ENCODE measurements around the gene DEPDC5.
A peak's percentile ranks its signal among the peaks of the same experiment; 100 is the strongest.
"Not testable (repeated sequence)": the region's sequence is repeated elsewhere in the genome, so short reads cannot be mapped to it uniquely, and the experiment has no call there.

Gene DEPDC5

DNA sequence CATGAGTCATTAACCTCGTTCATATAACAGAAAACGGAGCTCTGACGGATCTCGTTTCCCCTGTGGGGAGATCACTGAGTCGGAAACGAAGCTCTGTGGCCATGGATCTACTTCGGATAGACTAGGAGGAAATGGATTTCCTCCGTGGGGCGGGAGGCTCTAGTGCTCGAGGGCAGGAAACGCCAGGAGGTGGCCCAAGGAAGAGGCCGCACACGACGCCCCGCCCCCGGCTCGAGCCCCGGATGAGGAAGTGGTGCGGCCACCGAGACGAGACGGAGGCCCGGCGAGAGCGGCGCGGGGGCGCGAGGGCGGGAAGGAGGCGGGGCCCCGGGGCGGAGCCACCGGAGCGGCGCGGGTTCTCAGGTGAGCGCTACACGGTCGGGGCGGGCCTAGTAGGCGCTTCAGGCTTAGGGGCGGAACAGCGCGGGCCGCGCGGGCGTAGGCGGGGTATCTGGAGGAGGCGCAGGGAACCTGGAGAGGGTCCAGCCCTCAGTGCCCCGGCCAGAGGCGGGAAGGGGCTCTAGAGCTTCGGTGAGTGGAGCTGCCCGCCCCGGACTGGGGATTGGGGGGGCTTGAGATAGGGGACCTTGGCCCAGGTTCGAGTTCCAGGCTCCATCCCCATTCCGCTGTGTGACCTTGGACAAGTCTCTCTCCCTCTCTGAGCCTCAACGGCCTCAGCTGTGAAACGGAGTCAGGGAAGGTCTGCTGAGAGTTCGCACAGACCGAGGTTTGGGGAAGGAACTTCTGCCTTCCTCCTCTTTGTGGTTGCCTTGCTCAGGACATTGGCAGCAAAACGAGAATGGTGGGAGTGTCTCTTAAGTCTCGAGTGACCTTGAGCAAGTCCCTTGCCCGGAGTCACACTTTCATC, at the start of gene DEPDC5:
DEPDC5 (plus strand) TSS at position 386 of the 868 bp plus-strand sequence. CDS start 903 bp downstream, outside the sequence.
- peak; percentile 71 for DNase-seq (ENCODE audit: low read depth)

DNA sequence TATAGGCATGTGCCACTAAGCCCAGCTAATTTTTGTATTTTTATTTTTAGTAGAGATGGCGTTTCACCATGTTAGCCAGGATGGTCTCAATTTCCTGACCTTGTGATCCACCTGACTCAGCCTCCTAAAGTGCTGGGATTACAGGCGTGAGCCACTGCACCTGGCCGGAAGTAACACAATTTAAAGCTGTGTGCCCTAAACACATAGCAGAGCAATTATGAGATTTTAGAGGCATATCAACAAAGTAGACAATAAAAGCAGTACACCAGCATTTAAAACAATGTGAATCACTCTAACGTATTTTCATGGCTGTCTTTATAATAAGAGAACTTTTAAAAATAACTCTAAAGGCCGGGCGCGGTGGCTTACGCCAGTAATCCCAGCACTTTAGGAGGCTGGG, 46.3 kb upstream of the DEPDC5 start:
- DNase-seq (ENCODE audit: low read depth): no peak

DNA sequence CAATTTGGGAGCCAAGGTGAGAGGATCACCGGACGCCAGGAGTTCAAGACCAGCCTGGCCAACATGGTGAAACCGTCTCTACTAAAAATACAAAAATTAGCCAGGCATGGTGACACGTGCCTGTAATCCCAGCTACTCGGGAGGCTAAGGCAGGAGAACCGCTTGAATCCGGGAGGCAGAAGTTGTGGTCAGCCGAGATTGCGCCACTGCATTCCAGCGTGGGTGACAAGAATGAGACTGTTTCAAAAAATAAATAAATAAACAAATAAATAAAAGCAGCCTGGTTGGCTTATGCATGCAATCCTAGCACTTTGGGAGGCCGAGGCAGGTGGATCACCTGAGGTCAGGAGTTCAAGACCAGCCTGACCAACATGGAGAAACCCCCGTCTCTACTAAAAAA, 42.6 kb upstream of the DEPDC5 start:
- DNase-seq (ENCODE audit: low read depth): not testable (repeated sequence)

DNA sequence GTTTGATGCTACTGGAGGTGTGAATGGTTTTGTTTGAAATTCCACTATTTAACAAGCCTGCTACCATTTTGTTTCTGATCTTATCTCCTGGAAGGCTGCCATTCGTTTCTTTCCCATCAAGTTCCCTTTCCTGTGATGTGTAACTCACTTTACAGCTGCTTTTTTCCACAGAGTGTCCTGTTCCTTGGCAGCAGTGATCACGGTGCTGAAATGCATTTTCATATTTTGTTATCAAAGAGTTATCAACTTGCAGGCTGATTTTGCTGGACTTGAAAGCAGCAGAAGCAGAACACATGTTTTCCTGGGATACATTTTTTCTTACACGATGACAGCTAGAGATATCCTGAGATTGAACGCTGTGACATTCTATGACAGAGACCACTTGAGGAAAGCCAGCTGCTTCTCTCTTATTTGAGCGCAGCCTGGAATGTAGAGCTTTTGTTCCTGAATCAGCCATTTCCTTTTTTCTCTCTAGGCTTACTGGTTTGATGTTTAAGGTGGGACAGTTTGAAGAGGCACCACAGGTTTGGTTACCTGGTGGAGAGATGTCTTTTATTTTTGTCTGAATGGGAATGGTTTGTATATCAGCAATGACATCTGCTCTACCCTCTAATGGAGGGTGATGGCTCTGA, 38.6 kb upstream of the DEPDC5 start:
- DNase-seq (ENCODE audit: low read depth): no peak

DNA sequence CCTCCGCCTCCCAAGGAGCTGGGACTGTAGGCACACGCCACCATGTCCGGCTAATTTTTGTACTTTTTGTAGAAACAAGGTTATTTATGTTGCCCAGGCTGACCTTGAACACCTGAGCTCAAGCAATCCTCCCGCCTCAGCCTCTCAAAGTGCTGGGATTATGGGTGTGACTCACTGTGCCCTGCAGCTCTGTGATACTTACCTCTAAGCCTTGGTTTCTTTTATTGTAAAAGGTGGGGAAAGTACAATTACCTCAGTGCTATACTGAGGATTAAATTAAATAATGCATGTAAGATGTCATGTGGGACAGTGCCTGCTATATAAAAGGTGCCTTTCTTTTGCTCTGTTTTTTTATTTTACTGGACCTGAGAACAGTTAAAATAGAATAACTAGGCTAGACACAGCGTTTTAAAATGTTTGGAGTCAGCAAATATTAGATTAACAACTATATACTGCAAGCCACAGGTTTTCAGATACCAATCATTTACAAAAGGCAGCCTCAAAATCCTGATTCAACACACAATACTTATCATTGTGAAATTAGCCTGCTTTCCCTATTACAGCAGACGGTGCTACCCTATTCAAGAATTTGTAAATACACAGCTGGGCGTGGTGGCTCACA, 33.9 kb upstream of the DEPDC5 start:
- DNase-seq (ENCODE audit: low read depth): no peak

DNA sequence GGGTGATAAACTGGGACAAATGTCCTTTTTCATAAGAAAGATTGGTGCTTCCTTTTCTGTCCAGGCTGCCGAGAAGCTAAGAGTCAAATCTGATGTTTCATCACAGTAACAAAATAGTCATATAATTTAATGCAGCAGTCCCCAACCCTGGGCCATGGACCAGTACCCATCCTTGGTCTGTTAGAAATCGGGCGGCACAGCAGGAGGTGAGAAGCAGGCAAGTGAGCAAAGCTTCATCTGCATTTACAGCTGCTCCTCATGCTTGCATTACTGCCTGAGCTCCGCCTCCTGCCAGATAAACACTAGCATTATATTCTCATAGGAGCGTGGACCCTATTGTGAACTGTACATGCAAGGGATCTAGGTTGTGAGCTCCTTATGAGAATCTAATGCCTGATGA, 30.1 kb upstream of the DEPDC5 start:
- DNase-seq (ENCODE audit: low read depth): no peak

DNA sequence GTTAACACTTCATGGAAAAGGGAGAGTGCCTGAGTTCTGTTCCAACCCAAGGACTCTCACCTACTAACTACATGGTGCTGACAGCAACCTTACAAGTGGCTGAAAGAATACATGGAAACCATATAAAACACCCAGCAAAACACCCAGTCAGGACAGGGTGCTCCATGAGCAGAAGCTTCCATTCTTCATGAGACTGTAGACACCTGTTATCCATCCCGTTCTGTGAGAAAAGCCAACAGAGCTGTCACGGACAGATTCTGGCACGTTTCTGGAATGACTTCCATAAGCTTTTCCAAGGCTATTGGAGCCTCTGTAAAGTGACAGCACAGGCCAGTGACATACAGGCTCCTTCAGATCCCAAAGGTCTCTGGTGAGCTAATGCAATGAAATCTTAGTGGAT, 27.1 kb upstream of the DEPDC5 start:
- DNase-seq (ENCODE audit: low read depth): no peak

DNA sequence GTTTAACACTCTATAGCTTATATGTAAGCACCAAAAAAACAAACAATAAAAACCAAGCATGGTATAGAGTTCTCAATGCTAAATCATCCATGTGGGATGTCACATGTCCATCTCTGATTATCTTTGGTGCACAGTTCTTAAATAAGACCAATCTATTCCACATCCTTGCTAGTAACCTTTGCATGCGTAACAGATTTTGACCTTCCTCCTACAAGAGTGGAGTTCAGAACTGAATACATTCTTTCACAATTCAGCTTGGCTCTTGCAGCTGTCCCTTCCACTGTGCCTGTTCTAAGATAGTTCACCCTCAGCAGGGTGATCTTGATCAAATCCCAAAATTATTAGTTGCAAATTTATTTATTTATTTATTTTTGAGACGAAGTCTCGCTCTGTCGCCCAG, 25.0 kb upstream of the DEPDC5 start:
- DNase-seq (ENCODE audit: low read depth): no peak

DNA sequence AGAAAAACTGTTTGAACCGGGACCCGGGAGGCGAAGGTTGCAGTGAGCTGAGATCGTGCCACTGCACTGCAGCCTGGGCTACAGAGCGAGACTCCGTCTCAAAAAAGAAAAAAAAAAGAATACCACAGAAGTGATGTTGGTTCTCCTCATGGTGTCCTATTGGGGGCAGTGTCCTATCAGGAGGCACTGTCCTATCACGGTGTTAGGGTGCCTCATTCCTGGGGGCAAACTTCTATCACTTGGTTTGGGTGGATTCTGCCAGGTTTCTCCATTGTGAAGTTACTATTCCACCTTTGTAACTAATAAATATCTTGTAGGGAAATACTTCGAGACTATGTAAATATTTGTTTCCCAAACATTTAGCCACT, 23.5 kb upstream of the DEPDC5 start:
- DNase-seq (ENCODE audit: low read depth): no peak

DNA sequence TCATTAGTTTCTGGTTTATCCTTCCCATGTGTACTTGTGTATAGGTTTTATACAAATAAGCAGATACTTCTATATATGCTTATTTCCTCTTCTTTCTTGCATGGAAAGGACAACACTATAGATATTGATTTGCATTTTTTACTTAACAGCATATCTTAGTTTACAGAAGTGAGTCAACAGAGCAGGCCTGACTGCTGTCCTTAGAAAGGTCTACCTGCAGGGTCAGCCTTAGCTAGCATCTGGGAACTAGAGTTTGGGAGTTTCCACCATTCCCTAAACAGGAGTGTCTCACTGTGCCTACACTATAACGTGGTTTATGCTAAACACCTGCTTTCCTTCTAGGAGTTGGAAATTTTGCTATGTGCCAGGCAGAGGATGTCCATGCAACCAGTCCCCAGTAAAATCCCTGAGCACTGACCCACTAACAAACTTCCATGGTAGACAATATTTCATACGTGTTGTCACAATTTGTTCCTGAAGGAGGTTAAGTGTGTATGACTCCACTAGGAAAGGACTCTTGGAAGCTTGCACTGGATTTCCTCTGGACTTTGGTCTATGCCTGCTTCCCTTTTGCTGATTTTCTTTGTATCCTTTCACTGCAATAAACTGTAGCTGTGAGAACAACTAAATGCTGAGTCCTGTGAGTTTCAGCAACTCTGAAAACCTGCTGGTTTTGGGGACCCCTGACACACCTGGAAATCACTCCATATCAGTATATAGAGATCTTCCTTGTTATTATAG, 21.6 kb upstream of the DEPDC5 start:
- DNase-seq (ENCODE audit: low read depth): no peak

DNA sequence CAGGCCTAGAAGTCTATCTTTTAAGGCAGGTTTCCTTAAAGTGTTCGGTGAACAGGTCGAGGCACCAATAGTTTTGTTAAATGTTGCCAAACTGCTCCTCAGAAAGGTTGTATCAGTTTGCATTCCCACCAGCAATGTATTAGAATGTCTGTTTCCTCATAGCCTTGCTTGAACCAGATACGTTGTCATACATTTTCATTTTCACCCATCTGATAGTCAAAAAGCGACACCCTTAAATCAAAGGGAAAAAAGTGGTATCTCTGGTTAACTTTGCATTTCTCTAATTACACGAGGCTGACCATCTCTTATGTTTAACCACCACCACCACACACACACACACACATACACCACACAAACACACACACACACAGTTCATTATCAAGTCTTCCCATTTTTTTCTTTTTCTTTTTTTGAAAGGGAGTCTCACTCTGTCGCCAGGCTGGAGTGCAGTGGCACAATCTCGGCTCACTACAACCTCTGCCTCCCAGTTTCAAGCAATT, 20.2 kb upstream of the DEPDC5 start:
- DNase-seq (ENCODE audit: low read depth): no peak

DNA sequence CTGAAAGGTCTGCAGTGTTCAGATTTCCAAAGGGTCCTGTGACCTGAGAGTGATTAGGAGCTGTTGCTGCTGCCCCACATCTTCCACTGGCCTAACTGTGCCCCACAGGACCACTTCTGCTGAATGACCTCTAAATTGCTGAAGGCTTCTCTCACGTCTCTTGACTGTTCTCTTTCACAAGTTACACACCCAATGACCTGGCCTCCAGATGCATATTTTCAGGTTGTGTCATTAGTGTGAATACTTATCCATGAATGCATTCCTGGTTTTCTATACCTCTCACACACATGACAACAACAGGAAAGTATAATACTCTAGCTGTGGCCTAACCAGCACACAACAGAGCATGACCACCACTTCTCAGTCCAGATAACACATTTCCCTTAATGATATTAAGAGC, 19.3 kb upstream of the DEPDC5 start:
- no peak for DNase-seq (ENCODE audit: low read depth)

DNA sequence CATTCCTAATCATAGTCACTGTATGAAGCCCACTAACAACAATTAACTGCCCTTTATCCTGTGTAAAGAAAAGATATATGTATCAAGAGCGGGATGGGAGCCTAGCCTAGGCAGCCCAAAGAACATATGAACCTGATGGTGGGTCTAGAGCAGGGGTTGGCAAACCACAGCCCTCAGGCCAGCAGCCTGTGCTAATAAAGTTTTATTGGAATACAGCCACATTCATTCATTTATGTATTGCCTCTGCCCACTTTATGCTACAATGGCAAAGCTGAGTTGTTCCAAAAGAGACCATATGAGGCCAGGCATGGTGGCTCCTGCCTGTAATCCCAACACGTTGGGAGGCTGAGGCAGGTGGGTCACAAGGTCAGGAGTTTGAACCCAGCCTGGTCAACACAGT, 17.4 kb upstream of the DEPDC5 start:
- no peak for DNase-seq (ENCODE audit: low read depth)

DNA sequence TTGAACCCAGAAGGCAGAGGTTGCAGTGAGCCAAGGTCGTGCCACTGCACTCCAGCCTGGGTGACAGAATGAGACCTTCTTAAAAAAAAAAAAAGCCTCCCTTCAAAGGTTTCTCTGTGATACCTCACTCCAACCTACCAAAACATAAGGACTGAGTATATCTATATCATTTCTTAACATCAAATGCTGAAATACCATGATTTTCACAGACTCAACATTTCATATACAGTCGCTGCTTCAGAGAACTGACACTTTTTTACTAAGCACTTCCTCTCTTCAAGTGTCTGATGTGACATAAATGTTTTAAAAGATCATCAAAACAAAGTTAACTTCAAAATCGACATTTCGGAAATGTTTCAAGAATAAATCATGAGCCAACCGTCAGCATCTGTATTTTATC, 15.9 kb upstream of the DEPDC5 start:
- no peak for DNase-seq (ENCODE audit: low read depth)

DNA sequence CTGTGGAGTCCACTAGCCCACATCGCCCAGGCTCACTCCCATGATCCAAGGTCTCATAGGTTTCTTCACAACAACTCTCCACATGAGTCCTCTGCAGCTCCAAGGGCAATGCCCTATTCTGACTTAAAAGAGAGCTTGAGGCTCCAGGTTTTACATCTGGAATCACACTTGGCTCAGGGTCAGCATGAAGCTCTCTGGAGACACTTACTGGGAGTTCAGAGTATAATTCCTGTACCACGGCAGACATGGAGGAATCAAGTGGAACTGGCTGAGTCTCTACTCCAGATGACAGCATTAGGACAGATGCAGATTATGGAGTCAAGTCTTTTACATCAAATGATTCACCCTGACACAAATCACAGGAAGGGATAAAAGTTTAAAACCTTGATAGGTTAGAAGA, 15.3 kb upstream of the DEPDC5 start:
- no peak for DNase-seq (ENCODE audit: low read depth)

DNA sequence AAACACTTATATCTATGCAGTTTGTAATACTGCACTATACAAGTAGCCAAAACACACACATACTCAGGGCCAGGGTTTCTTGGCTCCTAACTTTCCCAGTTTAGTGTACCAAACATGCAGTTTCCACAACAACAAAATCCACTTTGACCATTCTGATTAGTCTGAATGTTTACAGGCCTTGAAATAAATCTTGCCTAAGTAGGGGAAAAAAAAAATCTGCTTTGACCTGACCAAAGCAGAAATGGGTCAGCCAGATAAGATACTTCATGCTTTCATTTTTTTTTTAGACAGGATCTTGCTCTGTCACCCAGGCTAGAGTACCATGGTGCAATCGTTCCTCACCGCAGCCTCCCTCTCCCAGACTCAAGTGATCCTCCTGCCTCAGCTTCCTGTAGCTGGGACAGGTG, 14.0 kb upstream of the DEPDC5 start:
- DNase-seq (ENCODE audit: low read depth): no peak

DNA sequence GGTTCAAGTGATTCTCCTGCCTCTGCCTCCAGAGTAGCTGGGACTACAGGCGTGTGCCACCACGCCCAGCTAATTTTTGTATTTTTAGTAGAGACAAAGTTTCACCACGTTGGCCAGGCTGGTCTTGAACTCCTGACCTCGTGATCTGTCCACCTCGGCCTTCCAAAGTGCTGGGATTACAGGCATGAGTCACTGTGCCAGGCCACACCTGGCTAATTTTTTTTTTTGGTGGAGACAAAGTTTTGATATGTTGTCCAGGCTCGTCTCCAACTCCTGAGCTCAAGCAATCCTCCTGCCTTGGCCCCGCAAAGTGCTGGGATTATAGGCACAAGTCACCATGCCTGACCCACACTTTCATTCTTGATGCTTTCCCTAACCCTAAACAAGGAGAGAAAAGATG, 13.5 kb upstream of the DEPDC5 start:
- not testable (repeated sequence) for DNase-seq (ENCODE audit: low read depth)

DNA sequence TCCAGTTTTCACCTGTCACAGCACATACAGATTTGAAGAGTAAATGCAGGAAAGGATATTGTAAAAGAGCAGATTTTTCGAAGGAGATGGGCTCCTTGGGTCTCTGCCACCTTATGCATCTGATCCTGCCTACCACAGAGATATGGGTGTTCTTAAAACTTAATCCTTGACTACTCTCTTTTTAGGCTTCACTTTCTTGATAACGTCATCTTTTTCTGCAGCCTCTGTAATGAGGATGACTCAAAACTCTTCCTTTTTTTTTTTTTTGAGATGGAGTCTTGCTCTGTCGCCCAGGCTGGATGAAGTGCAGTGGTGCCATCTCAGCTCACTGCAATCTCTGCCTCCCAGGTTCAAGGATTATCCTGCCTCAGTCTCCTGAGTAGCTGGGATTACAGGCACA, 11.7 kb upstream of the DEPDC5 start:
- DNase-seq (ENCODE audit: low read depth): no peak

DNA sequence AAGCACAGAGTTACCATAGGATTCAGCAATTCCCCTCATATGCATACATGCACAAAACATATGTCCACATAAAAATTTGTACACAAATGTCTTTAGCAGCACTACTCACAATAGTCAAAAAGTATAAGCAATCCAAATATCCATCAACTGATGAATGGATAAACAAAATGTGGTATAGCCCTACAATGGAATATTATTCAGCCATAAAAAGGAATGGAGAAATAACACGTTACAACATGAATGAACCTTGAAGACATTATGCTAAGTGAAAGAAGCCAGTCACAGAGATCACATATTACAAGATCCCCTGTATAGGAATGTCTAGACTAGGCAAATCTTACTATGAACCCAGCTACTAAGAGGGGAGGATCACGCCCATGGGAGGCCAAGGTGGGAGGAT, 11.1 kb upstream of the DEPDC5 start:
- no peak for DNase-seq (ENCODE audit: low read depth)

DNA sequence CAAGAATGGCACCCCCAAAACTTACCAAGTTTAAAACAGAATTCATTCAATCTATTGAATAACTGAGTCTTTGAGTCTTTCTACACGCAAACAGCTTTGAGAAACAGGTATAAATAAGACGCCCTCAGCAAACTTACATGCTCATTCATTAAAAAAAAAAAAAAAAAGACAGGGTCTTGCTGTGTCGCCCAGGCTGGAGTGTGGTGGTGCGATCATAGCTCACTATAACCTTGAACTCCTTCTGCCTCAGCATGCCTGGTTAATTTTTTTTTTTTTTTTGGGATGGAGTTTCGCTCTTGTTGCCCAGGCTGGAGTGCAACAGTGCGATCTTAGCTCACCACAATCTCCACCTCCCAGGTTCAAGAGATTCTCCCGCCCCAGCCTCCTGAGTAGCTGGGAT, 9.9 kb upstream of the DEPDC5 start:
- DNase-seq (ENCODE audit: low read depth): no peak

DNA sequence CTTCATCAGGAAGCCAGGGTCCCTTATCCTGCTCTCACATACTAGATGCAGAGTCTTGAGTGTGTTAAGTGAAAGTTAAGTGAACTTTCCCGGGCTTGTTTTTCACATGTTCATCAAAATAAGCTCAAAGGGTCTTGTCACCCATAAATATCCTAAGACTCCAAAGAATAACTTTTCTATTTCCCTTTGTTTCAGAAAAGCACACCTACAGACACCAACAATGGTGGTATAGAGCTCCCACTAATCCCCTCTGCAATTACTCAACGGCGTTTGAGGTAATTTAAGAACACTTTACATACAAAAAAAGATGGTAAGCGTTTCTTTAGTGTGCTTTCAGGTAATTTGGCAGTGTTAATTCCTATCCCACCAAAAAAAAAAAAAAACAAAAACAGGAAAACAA, 6.4 kb upstream of the DEPDC5 start:
- DNase-seq (ENCODE audit: low read depth): no peak

DNA sequence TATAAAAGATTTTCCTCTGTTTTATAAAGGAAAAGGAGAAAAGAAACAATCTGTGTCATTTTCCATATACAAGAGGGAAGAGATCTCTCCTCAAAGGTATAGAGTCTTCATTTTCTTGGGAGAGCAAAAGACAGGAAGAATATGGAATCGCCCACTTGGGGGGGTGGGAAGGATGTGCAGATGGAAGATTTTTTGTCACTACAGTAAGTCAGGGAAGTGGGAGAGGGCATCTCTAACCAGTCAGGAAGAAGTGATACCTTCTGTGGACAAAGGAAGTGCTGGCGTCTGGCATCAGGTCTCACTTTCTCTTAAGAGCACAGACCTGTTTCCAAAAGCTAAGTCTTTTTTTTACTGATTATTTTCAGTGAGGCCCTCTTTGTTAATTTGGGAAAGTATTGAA, 5.3 kb upstream of the DEPDC5 start:
- no peak for DNase-seq (ENCODE audit: low read depth)

Data from GM04503 (cell line).